SW480 (cell line): Measurements from ENCODE around the gene HES5.
"Not testable (repeated sequence)": the region's sequence is repeated elsewhere in the genome, so short reads cannot be mapped to it uniquely, and the experiment has no call there.

Experiments used
- DNase-seq: peaks from one replicate; pipeline ENCODE4 v3.0.0-alpha.2; 2016; ENCODE audit warnings: low spot score

Gene HES5, protein sequence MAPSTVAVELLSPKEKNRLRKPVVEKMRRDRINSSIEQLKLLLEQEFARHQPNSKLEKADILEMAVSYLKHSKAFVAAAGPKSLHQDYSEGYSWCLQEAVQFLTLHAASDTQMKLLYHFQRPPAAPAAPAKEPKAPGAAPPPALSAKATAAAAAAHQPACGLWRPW

DNA sequence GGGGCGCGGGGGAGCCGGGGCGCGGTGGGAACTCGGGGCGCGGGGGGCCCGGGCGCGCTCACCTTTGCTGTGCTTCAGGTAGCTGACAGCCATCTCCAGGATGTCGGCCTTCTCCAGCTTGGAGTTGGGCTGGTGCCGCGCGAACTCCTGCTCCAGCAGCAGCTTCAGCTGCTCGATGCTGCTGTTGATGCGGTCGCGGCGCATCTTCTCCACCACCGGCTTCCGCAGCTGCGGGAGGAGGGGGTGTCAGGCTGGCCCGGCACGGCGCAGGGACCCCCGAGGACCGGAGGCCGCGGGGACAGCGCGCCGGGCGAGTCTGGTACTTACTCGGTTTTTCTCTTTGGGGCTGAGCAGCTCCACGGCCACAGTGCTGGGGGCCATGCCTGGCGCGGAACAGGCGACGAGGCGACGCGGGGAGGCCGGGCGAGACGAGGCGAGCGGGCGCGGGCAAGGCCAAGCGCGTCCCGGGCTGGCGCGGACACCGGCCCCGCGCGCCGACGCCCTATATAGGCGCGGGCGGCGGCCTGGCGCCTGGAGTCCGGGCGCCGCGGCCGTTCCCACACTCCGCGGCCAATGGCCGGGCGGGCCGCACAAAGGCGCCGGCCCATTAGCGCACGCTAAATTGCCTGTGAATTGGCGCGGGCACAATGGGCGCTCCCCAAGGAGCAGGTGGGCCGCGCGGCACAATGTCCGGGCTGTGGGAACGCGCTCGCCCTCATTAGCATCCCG lies at the start of gene HES5:
HES5 (minus strand) TSS at position 480 of the 729 bp plus-strand sequence; CDS start at position 381, 99 bp downstream.
- DNase-seq: peak; percentile 59

DNA sequence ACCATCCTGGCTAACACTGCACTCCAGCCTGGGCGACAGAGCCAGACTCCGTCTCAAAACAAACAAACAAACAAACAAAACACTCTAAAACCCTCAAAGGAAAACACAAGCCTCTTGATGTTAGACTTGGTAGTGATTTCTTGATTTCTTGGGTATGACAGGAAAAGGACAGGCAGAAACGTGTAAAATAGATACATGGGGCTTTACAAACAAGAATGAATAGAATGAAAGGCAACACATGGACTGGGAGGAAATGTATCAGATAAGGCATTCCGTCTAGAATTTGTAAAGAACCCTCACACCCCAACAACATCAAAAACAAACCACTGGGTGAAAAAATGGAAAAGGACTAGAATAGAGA lies 48.7 kb upstream of the HES5 start:
- no peak for DNase-seq

DNA sequence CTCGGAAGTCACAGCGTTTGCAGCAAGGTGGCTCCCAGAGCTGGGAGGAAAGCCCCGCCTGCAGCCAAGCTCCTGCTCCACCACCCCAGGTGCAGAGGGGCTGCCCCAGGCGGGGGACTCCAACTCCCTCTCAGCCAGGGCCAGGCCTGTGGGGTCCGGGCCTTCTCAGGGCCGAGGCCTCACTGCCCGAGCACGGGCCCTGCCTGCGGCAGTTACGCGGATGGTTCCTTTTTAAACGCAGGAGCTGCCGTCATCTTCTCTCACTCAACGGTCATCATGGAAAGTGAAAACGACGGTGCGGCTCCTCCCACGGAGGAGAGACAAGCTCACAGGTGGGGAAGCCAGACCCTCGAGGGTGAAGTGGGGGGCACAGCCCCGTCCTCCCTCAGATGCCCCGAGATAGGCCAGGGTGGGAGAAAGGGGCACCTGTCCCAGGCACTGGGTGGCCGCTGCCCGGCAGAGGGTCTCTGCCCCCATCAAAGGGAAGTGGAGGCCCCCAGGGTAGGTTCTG lies 47.6 kb upstream of the HES5 start:
- not testable (repeated sequence) for DNase-seq

DNA sequence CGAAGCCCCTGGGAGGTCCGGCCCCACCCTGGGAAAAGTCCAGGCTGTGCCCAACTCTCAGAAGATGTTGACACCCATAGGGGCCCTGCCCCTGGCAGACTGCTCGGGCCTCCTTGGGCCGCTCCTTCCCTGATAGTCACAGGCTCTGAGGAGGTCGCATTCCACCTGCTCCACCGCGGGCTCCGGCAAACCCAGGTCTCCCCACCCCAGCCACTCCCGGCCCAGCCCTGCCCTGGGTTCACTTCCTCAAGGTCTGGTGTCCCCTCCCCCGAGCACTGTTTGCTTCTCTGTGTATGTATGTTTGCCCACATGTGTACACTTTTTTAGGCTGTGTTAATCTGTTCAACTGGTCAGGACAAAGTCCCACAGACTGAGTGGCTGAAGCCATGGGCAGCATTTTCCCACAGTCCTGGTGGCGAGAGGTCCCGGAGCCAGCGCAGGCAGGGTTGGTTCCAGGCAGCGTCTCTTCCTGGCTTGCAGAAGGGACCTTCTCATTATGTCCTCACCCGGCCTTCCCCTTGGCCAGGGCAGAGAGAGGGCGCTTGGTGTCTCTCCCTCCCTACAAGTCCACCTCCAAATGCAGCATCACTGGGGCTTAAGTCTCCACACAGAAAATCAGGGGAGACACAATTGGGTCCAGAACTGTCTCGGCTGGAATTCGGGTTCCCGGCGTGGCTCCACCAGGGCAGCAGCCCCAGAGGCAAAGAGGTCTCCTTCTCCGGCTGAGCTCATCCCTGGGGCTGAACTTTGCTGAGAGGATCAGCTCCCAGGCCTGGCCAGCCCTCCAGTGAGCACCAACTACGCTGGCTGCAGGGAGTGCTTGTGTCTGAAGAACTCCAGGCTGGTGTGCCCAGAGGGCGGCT lies 46.0 kb upstream of the HES5 start:
- no peak for DNase-seq

DNA sequence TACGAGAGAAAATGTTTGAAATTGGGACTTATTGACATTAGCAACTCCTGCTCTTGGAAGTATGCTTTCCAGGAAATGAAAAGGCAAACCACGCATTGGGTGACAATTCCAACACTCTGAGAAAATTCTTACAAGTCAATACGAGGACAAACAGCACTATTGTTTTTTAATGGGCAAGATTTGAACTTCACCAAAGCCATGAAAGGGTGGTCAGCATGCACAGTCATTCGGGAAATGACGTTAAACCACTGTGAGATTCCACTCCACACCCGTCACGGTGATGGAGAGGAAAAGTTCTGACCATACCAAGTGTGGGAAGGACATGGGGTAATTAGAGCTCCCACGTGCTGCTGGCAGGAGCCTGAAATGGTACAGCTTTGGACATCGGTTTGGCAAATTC lies 44.3 kb upstream of the HES5 start:
- DNase-seq: no peak

DNA sequence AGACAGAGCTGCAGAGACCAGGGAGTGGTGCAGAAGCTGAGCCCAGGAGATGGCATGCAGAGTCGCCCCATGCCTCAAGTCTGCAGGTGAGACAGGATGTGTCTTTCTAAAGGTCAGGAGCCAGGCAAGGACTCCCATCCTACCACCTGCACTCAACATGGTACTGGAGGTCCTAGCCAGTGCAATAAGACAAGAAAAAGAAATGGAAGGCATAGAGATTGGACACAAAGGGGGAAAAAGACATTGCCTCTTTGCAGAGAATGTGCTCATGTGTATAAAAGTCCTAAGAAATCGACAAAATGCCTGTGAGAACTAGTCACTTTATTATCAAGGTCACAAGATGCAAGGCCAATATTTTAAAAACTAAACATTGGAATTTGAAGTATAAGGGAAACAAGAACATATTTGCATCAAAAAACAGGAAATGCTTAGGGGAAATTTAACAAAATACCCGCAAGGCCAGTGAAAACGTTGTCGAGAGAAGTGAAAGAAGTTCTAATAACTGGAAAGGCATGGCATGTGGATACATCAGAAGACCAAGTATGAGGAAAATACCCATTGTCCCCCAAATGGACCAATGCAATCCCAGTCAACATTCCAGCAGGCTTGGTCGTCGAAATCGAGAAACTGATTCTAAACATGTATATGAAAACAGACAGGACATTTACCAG lies 43.3 kb upstream of the HES5 start:
- DNase-seq: no peak

DNA sequence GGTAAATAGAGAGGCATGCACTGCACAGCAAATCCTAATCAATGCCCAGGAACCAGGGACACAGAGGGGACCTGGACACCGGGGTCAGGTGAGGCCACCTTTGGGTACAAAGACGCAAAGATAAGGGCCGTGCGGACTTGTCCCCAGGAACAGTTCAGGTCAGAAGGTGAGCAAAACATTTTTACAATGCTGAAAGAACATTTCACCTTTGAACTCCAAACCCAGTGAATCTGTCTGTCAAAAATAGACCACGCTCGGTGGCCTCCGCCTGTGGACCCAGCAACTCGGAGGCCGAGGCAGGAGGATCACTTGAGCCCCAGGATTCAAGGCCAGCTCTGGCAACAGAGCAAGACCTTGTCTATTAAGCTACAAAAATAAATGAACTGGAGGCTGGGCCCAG lies 41.3 kb upstream of the HES5 start:
- no peak for DNase-seq

DNA sequence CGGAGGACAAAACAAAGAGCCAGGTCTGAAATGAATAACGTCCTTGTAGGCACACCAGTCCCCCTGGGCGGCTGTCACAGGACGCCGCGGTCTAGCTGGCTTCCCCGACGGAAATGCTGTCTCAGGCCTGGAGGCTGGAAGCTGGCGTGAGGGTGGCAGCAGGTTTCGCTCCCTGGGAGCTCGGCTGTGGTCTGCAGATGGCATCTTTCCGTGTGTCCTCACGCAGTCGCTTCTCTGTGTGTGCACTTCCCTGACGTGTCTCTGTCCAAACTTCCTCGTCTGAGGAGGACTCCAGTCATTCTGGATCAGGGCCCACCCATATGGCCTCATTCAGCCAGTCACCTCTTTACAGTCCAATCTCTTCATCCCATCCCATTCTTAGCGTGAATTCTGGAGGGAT lies 40.3 kb upstream of the HES5 start:
- DNase-seq: no peak

DNA sequence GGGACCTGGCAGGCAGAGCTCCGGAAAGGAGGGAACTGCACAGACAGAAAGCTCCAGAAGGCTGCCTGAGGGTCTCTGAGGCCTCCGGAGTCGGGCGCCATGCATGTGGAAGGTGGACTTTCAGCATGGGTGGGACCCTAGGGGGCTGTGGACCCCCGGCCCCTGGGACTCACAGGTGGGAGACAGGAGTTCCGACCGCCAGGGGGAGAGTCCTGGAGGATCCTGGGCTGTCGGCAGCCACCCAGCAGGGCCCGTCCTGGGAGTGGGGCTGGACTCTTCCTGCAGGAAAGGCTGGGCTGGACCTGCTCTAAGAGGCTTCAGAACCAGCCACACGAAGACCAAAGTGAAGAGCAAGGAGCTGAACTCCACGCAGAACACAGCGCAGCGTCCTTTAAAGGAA lies 39.6 kb upstream of the HES5 start:
- not testable (repeated sequence) for DNase-seq

DNA sequence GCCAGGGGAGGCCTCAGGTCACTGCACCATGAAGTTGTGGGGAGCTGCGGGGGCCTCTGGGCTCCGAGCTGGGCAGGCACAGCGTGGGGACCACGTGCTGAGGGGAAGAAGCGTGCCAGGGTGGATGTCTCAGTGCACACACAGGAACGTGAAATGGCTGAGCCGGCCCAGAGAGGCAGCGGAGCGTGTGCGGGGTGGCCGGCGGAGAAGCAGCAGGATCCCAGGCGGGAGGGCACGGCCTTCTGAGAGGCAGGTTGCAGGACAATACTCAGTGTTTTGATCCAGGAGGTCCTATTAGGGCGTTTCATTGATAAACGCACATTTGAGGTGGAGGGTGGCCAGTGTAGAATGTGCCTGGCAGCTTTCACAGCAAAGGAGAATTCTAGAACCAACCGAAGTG lies 39.0 kb upstream of the HES5 start:
- DNase-seq: no peak

DNA sequence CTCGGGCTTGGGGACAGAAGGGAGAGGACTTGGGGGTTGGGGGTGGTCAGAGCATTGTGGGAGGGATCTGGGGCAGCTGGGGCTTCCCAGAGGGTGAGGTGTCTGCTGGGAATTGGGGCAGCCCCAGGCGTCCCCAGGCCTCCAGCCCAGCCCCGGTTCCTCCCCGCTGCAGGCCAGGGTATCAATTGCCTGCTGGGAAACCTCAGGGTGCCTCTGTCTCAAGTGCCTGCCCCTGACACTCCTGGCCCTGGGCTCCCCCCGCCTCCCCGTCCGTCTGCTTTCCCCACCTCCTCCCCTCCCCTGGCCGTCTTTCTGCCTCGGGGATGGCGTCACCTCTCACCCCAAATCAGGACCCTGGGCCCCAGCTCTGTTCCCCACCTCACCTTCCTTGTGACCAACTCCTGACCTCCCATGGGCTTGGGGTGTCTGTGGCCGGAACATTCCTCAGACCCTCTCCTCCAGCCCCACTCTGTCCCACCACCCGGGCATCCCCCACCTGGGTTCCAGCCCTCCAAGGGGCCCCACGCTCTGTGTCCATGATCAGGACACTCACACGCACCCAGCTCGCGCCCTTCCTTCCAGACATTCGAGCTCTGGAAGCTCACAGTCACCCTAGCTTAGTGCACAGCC lies 38.2 kb upstream of the HES5 start:
- not testable (repeated sequence) for DNase-seq

DNA sequence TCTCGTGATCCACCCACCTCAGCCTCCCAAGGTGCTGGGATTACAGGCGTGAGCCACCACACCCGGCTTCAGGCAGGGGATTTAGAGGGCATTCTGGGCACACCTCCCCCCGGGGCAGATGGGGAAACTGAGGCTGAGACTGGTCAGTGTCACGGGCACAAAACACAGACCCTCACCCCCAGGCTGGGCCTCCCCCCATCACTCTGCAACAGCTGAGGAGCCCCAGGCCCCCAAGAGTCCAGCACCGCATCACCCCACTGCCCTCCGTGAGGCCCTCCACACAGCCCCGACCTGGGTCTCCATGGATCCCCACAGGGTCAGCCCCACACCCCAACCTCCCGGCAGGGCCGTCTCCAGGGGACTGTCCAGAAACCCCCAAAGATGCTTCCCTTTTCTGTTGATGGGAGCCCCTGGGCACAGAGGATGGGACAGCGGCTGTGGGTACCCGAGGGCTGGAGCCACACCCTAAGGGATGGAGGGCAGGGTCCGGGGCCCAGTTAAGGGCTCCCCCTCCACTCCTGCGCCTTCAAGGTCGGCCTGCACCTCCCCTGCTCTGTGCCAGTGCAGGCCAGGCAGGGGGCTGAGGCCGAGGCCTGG lies 37.1 kb upstream of the HES5 start:
- DNase-seq: no peak

DNA sequence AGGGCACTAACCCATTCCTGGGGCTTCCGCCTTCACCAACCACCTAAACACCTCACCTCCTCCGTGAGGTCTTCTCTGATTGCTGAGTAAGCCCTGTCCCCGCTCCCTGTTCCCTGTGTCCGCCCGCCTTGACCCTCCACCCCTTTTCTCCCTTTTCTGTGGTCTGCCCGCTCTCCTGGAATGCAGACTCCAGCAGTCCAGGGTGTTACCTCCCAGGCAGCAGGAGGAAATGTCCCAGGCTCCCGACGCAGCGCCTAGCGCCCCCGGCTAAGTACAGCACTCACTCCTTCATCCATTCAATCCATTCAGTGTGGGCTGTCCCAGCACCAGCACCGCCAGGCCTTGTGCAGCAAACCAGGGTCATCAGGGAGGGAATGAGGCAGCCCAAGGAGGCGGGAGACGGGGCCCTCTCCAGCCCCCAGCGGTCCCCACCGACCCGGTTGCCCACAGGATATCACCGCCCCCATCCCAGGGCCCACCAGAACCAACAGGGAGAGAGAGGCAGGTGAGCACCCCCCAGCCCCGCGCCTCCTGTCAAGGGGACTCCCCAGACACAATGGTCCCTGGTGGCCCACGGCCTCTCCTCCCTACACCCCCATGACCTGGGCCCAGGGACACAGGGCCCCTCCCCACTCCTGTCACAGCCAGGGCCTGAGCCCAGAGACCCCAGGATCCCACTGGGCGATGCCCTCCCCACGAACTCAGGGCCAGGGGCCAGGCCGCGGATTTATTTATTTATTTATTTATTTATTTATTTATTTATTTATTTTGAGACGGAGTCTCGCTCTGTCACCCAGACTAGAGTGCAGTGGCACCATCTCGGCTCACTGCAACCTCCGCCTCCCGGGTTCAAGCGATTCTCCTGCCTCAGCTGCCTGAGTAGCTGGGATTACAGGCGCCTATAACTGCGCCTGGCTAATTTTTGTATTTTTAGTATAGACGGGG lies 36.3 kb upstream of the HES5 start:
- DNase-seq: peak; percentile 82

DNA sequence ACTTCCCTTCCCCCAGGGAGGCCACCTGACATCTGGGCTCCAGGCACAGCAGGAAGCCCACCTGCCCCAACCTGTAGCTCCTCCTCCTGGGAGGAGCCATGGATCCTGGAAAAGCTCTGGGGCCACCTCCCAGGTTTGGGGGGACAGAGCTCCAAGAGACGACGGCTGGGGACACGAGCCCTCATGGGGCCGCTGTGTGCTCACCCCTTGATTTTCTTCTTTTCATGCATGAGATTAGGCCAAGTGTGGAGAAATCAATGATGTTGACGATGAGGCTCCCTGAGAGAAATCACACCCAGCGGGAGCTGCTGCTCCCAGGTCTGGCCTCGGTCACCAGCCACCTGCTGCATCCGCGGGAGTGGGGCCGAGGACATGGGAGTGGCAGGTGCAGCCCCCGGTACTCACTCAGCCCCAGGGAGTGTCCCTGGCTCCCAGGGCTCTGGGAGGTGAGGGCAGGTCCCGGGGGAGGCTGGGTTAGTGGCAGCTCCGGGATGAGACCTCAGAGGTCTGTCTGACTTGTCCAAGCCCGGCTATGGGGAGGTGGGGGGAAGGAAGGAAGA lies 34.8 kb upstream of the HES5 start:
- DNase-seq: no peak

DNA sequence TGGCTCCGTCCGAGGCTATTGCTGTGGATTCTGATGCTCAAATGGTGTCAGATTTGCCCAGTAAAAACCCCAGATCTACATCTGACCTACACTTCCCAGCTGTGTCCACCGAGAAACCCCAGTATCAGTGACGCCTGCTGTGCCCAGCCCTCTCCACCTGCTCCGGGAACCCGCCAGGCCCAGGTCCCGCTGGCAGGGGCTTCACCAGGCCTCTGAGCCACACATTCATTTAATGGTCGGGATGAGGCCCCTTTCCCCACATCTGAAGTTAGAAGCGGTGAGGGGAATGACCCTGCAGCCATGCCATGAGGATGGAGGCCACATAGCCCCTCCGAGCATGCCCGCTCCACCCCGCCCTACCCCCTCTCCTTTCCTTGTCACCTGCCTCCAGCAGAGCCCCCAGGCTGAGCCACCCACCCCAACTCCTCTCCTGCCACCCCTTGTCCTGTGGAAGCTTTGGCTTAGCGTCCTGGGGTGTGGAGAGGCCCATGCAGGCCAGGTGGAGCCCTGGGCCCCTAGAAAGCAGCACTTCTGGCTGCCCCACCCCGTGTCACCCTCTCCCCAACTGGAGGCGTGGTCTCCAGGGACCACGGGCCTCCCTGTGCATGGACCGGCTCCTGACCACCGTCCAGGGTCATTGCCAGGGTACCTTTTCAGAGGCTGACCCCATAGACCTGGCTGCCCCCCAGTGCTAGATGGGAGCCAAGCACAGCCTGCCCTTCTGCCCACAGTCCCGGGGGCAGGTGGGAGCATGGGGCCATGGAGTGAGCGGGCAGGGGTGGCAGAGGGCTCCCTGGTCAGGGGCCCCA lies 34.1 kb upstream of the HES5 start:
- no peak for DNase-seq

DNA sequence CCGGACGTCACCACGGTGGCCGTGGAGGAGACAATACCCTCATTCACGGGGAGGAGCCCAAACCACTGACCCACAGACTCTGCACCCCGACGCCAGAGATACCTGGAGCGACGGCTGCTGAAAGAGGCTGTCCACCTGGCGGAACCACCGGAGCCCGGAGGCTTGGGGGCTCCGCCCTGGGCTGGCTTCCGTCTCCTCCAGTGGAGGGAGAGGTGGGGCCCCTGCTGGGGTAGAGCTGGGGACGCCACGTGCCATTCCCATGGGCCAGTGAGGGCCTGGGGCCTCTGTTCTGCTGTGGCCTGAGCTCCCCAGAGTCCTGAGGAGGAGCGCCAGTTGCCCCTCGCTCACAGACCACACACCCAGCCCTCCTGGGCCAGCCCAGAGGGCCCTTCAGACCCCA lies 33.1 kb upstream of the HES5 start:
- DNase-seq: no peak

DNA sequence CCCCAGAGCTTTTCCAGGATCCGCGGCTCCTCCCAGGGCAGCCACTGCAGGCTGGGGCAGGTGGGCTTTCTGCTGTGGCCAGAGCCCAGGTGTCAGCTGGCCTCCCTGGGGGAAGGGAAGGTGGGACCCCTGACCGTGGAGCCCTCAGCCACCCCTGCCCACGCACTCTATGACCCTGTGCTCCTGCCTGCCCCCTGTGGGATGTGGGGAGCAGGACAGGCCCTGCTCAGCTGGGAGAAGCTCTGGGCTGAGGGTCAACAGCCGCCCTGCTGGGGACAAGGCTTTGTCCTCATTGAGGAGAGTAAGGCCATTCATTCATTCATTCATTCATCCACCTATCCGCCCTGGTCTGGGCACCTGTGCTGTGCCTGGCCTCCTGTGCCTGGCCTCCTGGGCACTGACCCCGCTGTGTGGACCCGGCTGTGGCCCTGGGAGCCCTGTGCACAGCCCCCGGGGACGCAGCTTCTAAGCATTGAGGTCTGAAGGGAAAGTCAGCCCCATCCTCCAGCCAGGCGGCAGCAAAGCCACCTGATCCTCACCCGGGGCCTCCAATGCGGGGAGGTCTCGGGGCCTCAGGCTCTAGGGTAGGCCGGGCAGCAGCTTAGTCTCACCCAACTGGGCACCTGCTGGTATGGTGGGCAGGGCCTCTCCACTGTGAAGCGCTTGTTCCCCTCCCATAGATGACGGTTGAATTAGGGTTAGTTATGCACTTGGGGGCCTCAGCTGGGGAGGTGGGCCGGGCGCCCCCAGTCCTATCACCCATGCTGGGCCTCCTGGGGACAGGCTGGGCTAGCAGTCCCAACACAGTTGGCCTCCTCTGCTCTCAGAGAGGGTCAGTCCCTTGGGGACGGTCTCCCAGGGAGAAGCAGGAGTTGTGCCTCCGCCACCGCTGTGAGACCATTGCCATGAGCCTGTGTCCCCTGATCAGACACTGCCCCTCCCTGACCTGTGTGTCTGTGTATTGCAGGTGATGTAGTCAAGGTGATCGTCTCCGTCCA lies 32.1 kb upstream of the HES5 start:
- no peak for DNase-seq

DNA sequence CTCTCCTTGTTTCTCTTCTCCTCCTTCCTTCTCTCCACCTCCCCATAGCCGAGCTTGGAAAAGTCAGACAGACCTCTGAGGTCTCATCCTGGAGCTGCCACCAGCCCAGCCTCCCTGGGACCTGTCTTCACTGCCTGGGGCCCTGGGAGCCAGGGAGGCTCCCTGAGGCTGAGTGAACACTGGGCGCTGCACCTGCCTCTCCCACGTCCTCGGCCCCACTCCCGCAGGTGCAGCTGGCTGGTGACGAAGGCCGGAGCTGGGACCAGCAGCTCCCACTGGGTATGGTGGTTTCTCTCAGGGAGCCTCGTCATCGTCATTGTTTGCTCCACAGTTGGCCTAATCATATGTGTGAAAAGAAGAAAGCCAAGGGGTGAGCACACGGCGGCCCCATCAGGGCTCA lies 31.4 kb upstream of the HES5 start:
- DNase-seq: no peak
